Activated CD4-positive, CD25-positive, alpha-beta regulatory T cell treated with anti-CD3 and anti-CD28 coated beads, Interleukin-2, amount 50 U/mL, for 16 hours (primary cell): ENCODE data around the gene SPARCL1.
"Not testable (repeated sequence)": the region's sequence is repeated elsewhere in the genome, so short reads cannot be mapped to it uniquely, and the experiment has no call there.

Experiments used
- DNase-seq: peaks from one replicate; pipeline ENCODE4 v3.0.0-alpha.2; 2020; ENCODE audit warnings: low read depth, low spot score

The SPARCL1 gene, protein sequence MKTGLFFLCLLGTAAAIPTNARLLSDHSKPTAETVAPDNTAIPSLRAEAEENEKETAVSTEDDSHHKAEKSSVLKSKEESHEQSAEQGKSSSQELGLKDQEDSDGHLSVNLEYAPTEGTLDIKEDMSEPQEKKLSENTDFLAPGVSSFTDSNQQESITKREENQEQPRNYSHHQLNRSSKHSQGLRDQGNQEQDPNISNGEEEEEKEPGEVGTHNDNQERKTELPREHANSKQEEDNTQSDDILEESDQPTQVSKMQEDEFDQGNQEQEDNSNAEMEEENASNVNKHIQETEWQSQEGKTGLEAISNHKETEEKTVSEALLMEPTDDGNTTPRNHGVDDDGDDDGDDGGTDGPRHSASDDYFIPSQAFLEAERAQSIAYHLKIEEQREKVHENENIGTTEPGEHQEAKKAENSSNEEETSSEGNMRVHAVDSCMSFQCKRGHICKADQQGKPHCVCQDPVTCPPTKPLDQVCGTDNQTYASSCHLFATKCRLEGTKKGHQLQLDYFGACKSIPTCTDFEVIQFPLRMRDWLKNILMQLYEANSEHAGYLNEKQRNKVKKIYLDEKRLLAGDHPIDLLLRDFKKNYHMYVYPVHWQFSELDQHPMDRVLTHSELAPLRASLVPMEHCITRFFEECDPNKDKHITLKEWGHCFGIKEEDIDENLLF

DNA sequence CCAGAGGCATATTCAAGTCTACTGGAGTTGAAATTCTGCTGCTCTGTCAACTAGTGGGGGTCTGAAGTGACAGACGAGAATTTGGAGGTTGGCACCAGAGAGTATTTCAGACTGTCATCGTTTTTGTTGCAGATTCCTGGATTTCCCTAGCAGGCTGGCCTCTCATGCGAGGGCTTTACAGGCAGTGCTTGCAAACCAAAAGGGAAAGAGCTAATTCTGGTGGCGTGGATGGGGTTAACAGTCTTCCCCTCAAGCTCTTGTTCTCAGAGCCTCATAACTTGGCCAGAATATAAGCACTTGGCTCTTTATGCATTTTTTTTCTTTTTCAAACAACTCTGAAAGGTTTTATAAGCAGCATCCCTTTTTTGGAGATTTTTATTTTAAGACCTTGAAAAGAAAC, at the start of gene SPARCL1:
Gene SPARCL1, minus strand, starts transcription at position 190 of the 400 bp plus-strand sequence. CDS start 29,802 bp downstream, outside the sequence.
- DNase-seq = no peak

DNA sequence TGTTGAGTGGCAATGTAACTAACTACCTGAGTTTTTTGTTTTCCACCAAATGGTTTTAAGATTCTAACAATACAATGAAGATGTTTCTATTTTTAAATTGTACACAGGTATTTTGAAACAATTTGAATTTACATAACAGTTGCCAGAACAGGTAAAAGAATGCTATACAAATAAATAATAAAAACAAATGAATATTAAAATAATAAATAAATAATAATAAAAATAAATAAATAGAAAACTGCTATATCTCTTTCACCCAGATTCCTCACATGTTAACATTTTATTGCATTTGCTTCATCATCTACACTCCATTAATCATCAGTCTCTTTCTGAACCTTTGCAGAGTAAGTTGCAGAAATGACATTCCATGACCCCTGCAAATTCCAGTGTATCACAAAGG, 46.8 kb upstream of the SPARCL1 start:
- no peak for DNase-seq

DNA sequence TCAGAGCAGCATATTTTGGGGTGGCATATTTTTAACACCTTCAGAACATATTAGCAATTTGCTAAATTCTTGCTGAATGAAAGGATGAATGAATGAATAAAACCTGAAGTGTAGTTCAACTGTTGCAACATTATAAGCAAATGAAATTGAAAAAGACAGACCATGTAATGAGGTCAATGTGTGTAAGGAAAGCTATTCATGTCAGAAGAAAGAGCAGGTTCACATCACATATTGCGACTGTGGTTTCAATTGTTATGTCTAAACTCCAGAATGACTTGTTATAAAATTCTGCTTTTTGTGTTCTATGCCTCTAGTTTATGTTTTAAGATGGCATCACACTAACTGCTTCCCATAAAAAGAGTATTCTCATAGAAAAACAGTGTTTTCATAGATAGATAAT, 46.2 kb upstream of the SPARCL1 start:
- no peak for DNase-seq

DNA sequence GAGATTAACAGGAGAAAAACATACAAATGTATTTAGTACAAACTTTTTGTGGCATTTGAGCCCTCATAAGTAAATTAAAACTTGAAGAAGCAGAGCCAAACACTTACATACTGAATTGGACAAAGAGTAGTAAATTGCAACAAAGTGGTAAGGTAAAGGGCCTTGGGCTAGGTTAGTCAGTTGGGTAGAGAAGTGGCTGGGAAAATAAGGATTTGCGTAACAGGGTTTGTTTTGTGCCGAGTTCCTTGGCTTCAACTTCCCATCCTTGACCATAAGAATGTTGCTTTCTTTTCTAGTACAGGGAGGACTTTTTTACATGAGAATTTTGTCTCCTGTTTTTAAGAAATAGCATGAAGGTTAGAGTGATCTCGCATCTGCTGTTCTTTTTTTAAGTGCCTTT, 45.8 kb upstream of the SPARCL1 start:
- DNase-seq = no peak

DNA sequence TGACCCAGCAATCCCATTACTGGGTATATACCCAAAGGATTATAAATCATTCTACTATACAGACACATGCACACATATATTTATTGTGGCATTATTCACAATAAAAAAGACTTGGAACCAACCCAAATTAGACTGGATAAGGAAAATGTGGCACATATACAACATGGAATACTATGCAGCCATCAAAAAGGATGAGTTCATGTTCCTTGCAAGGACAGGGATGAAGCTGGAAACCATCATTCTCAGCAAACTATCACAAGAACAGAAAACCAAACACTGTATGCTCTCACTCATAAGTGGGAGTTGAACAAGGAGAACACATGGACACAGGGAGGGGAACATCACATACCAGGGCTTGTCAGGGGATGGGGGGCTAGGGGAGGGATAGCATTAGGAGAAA, 45.2 kb upstream of the SPARCL1 start:
- DNase-seq = not testable (repeated sequence)

DNA sequence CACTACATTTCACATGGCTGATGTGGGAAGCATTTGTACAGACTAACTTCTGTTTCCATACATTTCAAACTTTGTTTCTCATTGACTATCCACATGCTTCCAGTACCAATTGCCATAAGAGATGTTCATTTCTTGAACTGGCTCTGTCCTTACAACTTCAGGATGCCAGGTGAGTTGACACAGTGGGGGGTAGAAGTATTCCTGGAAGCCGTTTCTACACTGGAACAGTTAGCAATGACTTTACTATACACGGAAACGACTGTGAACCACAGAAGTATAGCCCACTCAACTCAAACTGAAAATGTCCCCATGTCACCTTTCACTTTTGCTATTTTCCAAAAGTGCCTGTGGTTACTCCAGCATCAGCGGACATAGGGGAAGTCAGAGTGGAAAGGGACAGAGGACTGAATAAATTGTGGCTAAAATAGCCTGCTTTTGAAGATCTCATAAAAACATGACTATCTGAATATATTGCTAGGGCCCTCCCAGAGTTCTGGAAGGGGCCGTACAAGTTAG, 41.2 kb upstream of the SPARCL1 start:
- no peak for DNase-seq

DNA sequence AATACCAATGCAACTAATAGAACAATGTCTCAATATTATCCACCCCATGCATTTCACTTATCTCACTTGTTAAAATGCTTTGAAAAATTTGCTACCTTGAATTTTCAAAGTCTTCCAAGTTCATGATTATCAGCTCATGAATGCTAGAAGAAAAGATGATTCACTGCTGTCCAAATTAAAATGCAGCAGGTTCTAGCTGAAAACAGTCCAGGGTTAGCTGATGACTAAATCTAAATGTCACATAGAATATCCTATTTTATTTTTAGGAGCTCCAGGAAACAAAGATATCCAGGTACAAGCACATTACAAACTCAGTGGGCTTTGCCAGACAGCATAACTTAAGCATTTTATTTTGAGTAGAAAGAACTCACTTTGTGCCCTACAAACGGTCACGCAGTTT, 38.0 kb upstream of the SPARCL1 start:
- no peak for DNase-seq

DNA sequence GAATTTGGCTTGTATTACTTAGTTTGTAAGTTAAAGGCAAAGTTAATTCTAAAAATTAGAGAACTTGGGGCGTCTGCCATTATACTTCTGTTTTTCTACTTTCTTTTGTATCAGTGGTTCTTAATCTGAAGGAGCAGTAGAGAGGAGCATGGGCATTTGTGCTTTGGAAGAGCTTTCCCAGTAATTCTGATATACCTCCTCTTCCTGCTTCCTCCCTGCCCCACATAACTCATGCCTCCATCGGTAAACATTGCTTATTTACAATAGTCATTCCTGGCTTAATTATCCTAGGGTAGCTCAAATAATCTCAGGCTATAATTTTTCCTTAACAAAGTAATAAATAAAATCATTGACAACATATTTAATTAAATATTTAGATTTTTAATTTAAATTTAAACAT, 37.1 kb upstream of the SPARCL1 start:
- no peak for DNase-seq

DNA sequence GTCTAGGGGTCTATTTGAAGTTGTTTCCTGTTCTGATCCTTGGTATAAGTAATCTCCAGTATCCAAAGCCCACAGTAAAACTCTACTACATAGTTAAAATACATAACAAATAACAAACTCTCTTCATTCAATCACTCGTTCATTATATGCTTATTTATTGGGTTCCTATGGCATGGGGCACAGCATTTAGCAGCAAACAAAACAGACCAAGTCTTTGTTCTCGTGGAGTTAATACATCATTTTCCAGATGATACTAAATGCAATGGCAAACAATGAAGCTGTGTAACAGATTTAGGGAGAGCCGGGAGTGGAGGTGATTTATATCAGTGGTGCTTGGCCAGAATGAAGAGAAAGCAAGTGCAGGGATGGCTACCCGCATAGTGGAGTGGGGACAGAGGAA, 36.6 kb upstream of the SPARCL1 start:
- DNase-seq = no peak

DNA sequence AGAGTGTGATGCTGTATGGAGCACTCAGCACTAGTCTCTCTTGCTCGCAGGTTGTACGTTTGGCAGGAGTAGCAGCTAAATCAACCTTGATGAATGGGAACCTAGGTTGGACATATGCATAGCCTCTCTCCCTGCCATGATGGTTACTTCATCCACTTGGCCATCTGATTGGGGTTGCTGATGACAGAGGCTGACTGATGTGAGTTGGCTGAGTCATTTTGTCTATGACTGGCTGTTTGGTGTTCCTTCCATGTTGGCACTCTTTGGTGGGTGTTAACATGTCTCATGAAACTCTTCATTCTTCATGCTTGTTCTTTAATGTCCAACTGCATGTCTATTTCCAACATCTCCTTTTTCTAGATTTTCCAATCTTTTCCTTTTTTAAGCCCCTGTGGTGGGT, 31.6 kb upstream of the SPARCL1 start:
- DNase-seq = no peak

DNA sequence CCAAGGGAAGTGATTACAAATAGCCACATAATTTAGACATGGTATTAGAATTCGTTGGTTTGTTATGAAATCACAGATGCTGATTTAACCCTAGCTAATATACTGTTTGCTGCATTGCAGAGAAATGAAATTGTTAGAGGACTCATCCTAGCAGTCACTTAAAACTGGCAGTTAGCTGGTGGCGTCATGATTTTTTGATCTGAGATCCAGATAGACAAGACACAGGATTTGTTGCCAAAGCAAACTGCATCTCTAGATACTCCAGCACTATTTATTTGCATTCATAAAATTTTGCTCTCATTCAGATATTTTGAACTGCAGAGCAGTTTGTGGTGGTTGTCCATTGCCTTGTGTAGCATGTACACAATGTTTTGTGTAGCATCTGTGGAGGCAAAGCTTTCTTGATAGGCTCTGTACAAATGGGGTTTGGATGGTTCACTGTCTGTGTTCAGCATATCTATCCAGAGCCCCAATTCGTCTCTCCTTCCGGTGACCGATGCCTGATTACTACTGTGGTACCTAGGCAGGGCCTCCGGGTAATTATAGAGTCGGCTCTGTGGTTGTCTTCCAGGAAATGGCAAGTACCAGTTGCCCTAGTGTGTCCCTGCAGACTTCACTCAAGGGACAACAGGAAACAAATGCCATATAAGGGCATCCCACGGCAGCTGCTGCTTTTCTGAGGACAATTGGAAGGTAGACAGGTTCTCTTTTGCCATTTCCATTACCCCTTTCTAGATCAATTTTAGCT, 30.1 kb upstream of the SPARCL1 start:
- DNase-seq = no peak

DNA sequence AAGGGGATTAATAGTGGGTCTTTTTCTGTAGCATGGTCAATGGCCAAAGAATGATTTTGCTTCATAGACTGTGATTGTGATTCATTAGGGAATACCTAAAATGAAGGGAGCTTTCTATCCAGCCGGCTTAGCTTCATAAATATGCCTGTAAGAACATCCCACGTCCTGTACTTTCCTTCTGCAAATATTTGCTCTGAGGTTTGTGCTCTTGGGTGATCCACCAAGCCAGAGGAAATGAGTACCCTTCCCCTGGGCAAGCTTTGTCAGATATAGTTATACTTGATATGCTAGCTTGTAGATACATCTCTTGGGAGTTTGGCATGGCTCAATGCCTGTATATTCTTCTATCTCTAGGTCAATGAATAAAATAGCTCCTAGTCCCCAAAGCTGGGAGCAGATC, 28.2 kb upstream of the SPARCL1 start:
- no peak for DNase-seq

DNA sequence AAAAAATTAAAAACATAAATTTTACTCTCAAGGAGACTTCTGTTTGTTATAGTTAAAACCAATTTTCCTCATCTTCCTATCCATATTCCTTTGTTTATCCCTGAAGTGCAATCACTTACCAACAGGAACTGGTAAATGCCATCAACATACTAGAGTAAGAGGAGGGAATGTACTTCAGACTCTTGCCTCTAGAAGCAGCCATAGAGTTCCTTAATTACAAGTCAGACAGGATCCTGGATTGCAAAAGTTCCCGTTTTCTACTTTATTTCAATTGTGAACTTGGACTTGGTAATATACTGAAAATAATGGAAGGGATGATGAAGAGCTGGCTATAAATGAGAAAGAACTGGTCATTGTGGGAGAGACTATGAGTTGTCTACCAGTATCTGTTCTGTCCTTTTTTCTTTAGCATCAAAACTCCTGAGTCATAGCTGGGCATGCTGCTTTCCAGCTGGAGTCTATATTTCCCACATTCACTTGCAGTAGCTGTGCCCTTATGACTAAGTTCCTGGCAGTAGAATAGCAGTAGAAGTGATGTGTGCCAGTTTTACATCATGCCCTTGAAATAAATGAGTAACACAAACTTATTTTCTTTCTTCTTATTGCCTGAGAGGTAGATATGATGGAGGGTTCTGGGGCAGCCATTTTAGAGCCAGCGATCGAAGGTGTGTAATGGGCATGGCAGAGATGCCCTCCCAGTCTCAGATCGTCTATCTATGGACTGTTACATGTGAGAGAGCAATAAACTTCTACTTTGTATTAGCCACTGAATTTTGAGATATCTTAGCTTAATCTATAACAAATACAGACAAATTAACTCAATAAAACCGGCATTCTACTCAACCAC, 26.8 kb upstream of the SPARCL1 start:
- DNase-seq = no peak

DNA sequence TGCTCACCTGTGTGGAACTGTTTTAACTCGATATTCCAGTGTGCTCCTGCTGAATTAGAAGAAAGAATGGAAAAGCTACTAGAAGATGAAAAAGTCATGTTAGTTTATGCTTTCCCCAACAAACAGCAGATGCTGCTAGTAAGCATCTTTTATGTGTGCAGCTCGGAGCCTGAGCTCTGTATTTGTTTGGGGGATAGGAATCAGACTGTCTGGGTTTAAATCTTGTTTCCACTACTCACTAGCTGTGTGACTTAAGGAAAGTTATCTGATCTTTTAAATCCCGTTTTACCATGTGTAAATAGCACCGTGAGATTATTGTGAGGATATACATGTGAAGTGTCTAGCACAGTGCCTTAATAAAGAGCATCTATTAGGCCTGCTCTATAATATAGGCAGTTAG, 24.0 kb upstream of the SPARCL1 start:
- DNase-seq = no peak

DNA sequence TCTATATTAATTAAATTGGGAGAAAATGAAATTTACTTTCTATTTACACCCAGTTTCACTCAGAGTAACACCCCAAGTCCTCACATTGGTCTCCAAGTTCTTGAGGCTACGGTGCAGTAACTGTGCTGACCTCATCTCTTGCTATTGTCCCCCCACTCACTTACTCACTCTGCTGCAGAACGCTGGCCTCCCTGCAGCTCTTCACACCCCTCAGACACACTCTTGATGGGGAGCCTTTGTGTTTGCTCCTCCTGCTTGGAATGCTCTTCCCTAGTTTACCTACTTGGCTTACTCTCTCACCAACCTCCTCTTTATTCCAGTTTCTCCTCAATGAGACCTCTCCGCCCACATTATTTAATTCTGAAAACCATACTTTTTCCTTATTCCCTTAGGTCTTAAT, 22.2 kb upstream of the SPARCL1 start:
- no peak for DNase-seq

DNA sequence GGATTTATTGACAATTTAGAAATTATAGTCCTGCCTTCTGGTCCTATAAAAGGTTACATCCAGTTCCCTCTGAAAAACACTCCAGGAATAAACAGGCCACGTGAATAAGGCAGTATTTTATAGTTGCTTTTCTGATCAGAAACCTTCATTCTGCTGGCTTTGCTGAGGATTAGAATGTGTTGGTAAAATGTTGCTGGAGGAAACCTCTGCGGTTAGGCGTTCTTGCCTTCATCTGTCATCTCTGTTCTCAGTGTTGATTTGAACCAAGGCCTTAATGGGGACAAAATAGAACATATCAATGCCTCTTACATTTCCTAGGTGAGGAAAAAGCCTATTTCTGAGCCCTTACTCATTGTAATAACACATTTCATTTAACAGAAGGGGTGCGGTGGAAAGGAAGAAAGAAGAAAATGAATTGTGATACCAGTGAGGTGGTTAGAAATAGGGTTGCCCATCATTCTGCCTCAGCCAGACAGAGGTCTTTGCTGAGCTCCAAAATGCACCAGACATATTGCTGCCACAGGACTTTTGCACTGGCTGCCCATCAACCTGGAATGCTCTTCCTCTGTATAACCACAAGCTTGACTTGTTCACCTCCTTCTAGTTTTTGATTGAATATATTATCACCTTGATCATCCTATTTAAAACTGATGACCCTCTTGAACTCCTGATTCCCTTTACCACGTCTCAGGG, 18.0 kb upstream of the SPARCL1 start:
- DNase-seq = no peak

DNA sequence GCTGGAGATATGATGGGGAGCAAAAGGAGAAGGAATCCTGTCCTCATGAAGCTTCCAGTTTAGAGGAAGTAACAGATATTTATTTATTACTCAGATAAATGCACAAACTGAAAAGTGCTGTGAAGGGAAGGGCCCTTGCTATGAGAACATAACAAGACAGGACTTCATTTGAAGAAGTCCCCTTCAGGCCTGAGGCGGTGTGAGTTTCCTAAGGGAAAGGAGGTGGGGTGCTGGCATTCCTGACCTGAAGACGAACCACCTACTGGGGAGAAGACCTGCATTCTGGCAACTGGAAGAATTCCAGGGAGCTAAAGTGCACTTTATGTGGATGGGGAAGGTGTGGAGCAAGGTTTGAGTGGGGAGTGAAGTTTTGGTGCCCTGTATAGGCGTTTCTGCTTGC, 15.9 kb upstream of the SPARCL1 start:
- DNase-seq = no peak

DNA sequence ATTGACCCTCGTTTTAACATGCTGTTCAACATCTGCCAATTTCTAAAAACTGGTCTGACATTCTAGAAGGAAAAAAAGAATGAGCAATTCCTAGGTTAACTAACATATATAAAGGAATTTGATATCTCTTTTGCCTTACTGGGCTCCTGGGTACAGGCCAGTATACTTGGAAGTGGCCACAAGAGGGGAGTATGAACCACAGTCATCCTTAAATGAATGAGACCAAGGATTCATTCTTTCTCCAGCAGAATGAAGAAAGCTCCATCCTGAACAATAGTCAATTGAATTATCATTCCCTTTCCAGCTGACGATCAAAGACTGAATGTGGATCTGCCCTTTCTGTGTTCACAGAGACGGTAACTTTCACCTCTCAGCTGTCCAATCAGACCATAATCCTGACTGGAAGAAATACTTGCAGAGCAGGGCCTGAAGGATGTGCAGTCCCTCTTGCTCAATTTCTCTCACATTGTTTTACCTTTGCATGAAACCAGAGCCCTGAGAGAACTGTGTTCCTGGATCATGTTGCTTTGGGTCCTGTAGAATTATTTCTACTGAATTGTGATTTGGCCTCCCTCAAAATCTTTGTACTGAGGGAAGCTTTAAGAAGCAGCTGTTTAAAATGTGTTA, 14.8 kb upstream of the SPARCL1 start:
- no peak for DNase-seq

DNA sequence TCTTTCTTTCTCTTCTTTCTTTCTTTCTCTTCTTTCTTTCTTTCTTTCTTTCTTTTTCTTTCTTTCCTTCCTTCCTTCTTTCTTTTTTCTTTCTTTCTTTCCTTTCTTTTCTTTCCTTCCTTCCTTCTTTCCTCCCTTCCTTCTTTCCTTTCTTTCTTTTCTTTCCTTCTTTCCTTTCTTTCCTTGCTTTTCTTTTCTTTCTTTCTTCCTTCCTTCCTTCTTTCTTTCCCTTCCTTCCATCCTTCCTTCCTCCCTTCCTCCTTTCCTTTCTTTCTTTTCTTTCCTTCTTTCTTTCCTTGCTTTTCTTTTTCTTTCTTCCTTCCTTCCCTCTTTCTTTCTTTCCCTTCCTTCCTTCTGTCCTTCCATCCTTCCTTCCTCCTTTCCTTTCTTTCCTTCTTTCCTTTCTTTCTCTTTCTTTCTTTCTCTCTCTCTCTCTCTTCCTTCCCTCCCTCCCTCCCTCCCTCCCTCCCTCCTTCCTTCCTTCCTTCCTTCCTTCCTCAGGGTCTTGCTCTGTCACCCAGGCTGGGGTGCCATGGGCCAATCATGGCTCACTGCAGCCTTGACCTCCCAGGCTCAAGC, 13.6 kb upstream of the SPARCL1 start:
- no peak for DNase-seq
